Gastroesophageal sphincter (tissue), 3 donors: ENCODE measurements around the gene ACADSB.

Experiments used
- CTCF ChIP-seq, 4 experiments: fragments of 200-600 bp in 2 of 4; fragments of 450-650 bp in 2 of 4; sonication (generic) in 1 of 4; IDR thresholded peaks; one replicate each; pipeline ENCODE4 v1.5.1; 2017 to 2019; ENCODE audit warnings: antibody characterized with exemption in 4 of 4, mild to moderate bottlenecking in 2 of 4, moderate library complexity in 2 of 4
- POLR2AphosphoS5 ChIP-seq: sonication (generic); formaldehyde crosslinking; IDR thresholded peaks from one replicate; pipeline ENCODE4 v1.6.1; 2017; ENCODE audit warnings: antibody characterized with exemption

- TF ChIP-seq CTCF (IDR thresholded peaks at IDR 0.05) (no peak), POLR2AphosphoS5 (no peak)
These were observed 17.5 kb downstream of the ACADSB start for GRCh38 chr10:123026302-123026701.
